Thoracic aorta (tissue), 2 donors: ENCODE data around the gene OR1L8. TPM values are rescaled to one million over a fixed set of nuclear protein-coding genes. Genes with fewer than 3 reads are reported as not detected.
"Not testable (repeated sequence)": the region's sequence is repeated elsewhere in the genome, so short reads cannot be mapped to it uniquely, and the experiment has no call there.

ENCODE experiments used
- ATAC-seq: fragments of 150-250 bp; one replicate; pipeline ENCODE4 v1.8.0; 2017; ENCODE audit warnings: low read depth; ENCODE audit not compliant: insufficient number of reproducible peaks, low FRiP score
- DNase-seq: peaks from one replicate; pipeline ENCODE4 v3.0.0-alpha.2; 2020; ENCODE audit warnings: low spot score
- H3K27ac ChIP-seq, 2 donors: fragments of 200-600 bp; sonication (generic); 1 replicate in 1 of 2; 2 replicates in 1 of 2; pipeline ENCODE4 v1.5.1; 2016; ENCODE audit warnings: mild to moderate bottlenecking in 2 of 2, moderate library complexity in 2 of 2
- H3K27me3 ChIP-seq: fragments of 200-600 bp; sonication (generic); replicated peaks from 2 replicates; pipeline ENCODE4 v1.6.0; 2016; ENCODE audit warnings: mild to moderate bottlenecking; ENCODE audit not compliant: insufficient read depth
- H3K36me3 ChIP-seq: fragments of 200-600 bp; sonication (generic); one replicate; pipeline ENCODE4 v1.5.1; 2016
- H3K4me1 ChIP-seq, 2 donors: fragments of 200-600 bp; sonication (generic); 1 replicate in 1 of 2; 2 replicates in 1 of 2; pipeline versions ENCODE4 v1.5.1 to v1.6.0; 2016; ENCODE audit warnings: low read depth in 2 of 2, mild to moderate bottlenecking in 1 of 2; ENCODE audit not compliant: control insufficient read depth in 1 of 2
- H3K4me3 ChIP-seq: fragments of 200-600 bp; sonication (generic); 2 replicates; pipeline ENCODE4 v1.5.1; 2016; ENCODE audit warnings: mild to moderate bottlenecking
- H3K9me3 ChIP-seq: fragments of 200-600 bp; sonication (generic); 2 replicates; pipeline ENCODE4 v1.5.1; 2016
- CTCF ChIP-seq: fragments of 200-600 bp; sonication (generic); IDR thresholded peaks from one replicate; pipeline ENCODE4 v1.5.1; 2019; ENCODE audit warnings: antibody characterized with exemption
- total RNA-seq, 2 donors: library from RNA; depleted of rRNA; stranded (reverse); fragments of >200 nt; gene quantifications; one replicate each; pipeline versions ENCODE4 v1.1.0 to v1.2.3, GENCODE V29; 2016

OR1L8 gene
- total RNA-seq, 2 donors from 2014 or later: not detected

- ATAC-seq (no peak), DNase-seq (no peak)
- Histone ChIP-seq H3K27me3 (no peaks in the 10 kb centered on the region), H3K9me3 (no peaks in the 10 kb centered on the region), H3K4me1 (no peaks in the 10 kb centered on the region), H3K27ac (no peak overlapping the region), H3K36me3 (no peaks in the 10 kb centered on the region), H3K4me3 (no peak overlapping the region)
- no peak for TF ChIP-seq CTCF
These were observed 21.7 kb downstream of the OR1L8 start for GRCh38 chr9:122561446-122561845.

- no peak within 1 kb of the TSS for H3K27ac ChIP-seq
- H3K9me3 ChIP-seq: no peaks in the 10 kb centered on the region
- TF ChIP-seq CTCF: no peak
- H3K4me1 ChIP-seq: no peaks in the 10 kb centered on the region
- no peak for ATAC-seq
- no peak for DNase-seq
- no peaks in the 10 kb centered on the region for H3K36me3 ChIP-seq
- H3K4me3 ChIP-seq: no peak within 1 kb of the TSS
- no peaks in the 10 kb centered on the region for H3K27me3 ChIP-seq
These were observed 30.4 kb downstream of the OR1L8 start, which contains the start of gene OR1N2 for GRCh38 chr9:122552812-122553211. Gene OR1N2, plus strand, starts transcription at chr9:122553112. Its CDS starts 100 bp downstream, at chr9:122553212.

- Histone ChIP-seq H3K36me3 (no peaks in the 10 kb centered on the region), H3K4me1 (no peaks in the 10 kb centered on the region), H3K9me3 (no peaks in the 10 kb centered on the region), H3K27me3 (no peaks in the 10 kb centered on the region), H3K27ac (no peak overlapping the region), H3K4me3 (no peak overlapping the region)
- no peak for TF ChIP-seq CTCF
- DNase-seq (no peak), ATAC-seq (no peak)
These were observed 31.8 kb downstream of the OR1L8 start for GRCh38 chr9:122551371-122551770.

- Histone ChIP-seq H3K4me3 (no peak overlapping the region), H3K27me3 (no peaks in the 10 kb centered on the region), H3K9me3 (no peaks in the 10 kb centered on the region), H3K4me1 (no peaks in the 10 kb centered on the region), H3K36me3 (no peaks in the 10 kb centered on the region), H3K27ac (no peak overlapping the region)
- no peak for TF ChIP-seq CTCF
- ATAC-seq (no peak), DNase-seq (no peak)
These were observed 37.0 kb downstream of the OR1L8 start for GRCh38 chr9:122546196-122546595.

- no peak overlapping the region for H3K4me3 ChIP-seq
- DNase-seq (no peak), ATAC-seq (no peak)
- no peak for TF ChIP-seq CTCF
- H3K27ac ChIP-seq: no peak overlapping the region
- H3K27me3 ChIP-seq: no peaks in the 10 kb centered on the region
- H3K4me1 ChIP-seq: no peaks in the 10 kb centered on the region
- no peaks in the 10 kb centered on the region for H3K9me3 ChIP-seq
- no peaks in the 10 kb centered on the region for H3K36me3 ChIP-seq
These were observed 44.4 kb downstream of the OR1L8 start for GRCh38 chr9:122538757-122539156.

GRCh38 chr9:122537066-122537465 lies 46.1 kb downstream of the OR1L8 start:
- not testable (repeated sequence) for H3K36me3 ChIP-seq, H3K27me3 ChIP-seq, DNase-seq, H3K9me3 ChIP-seq, ATAC-seq, H3K4me3 ChIP-seq, H3K27ac ChIP-seq, H3K4me1 ChIP-seq
